Endothelial cell of umbilical vein (primary cell): Measurements from ENCODE around the gene GSG1L. TPM values are rescaled to one million over a fixed set of nuclear protein-coding genes. Genes with fewer than 3 reads are reported as not detected.

Source experiments
- BruUV-seq: library from RNA; stranded (reverse); fragments of 400-500 nt; replicated peaks from 2 replicates; lab custom pipeline; 2021; lab: Mats Ljungman, UMichigan
- CTCF ChIA-PET: fragments of 300-600, 350-600 bp; sonication (Branson Sonifier 250); formaldehyde crosslinking; loops from one replicate; lab custom pipeline; 2021; ENCODE audit warnings: antibody characterized with exemption, inconsistent platforms; lab: Charles Lee
- POLR2A ChIA-PET: fragments of 300-600, 350-600 bp; sonication (Branson Sonifier 250); formaldehyde crosslinking; loops from one replicate; lab custom pipeline; 2021; ENCODE audit warnings: antibody characterized with exemption, inconsistent platforms; lab: Charles Lee
- DNase-seq: peaks from one replicate; pipeline ENCODE4 v3.0.0-alpha.2; 2011; ENCODE audit warnings: low read depth, low spot score
- FAIRE-seq: peaks from 2 replicates; lab custom pipeline; 2011; peaks lifted over from hg19 to GRCh38; lab: Jason Lieb, UNC
- H2AFZ ChIP-seq: 2 replicates; pipeline ENCODE4 v1.6.0; 2012; ENCODE audit warnings: low read depth, low read length, control low read depth, inconsistent platforms
- H3K27ac ChIP-seq: 2 replicates; pipeline ENCODE4 v1.5.1; 2011; ENCODE audit warnings: low read depth, mild to moderate bottlenecking, control low read depth, low read length, moderate library complexity; ENCODE audit not compliant: insufficient read depth
- H3K27me3 ChIP-seq, 2 experiments: 2 replicates each; pipeline versions ENCODE4 v1.6.0 to v1.6.1; 2011; ENCODE audit warnings: low read length in 2 of 2, mixed read lengths in 1 of 2; ENCODE audit not compliant: control insufficient read depth in 2 of 2, insufficient read depth in 2 of 2
- H3K36me3 ChIP-seq, 2 experiments: 2 replicates in 1 of 2; 3 replicates in 1 of 2; pipeline ENCODE4 v1.5.1; 2011; ENCODE audit warnings: low read length in 2 of 2, mild to moderate bottlenecking in 1 of 2, moderate library complexity in 1 of 2; ENCODE audit not compliant: control insufficient read depth in 2 of 2, insufficient read depth in 2 of 2; ENCODE audit errors: extremely low read depth in 1 of 2
- H3K4me1 ChIP-seq: 3 replicates; pipeline ENCODE4 v1.5.1; 2011; ENCODE audit warnings: mild to moderate bottlenecking, low read length; ENCODE audit not compliant: control insufficient read depth, insufficient read depth; ENCODE audit errors: extremely low read depth
- H3K4me2 ChIP-seq: 2 replicates; pipeline ENCODE4 v1.6.1; 2011; ENCODE audit warnings: low read length, control low read depth, mixed read lengths; ENCODE audit not compliant: insufficient read depth
- H3K4me3 ChIP-seq, 3 experiments: fragments of 200-600 bp in 1 of 3; sonication (generic), shearing (Covaris generic) in 1 of 3; replicated peaks in 1 of 3; 2 replicates each; pipeline ENCODE4 v1.5.1; 2011 to 2016; ENCODE audit warnings: control low read depth in 3 of 3, low read length in 3 of 3, mild to moderate bottlenecking in 2 of 3, inconsistent platforms in 1 of 3, low read depth in 1 of 3, moderate library complexity in 1 of 3; ENCODE audit not compliant: insufficient read depth in 1 of 3
- H3K79me2 ChIP-seq: 2 replicates; pipeline ENCODE4 v1.6.0; 2012; ENCODE audit warnings: low read length, inconsistent platforms; ENCODE audit not compliant: control insufficient read depth, insufficient read depth
- H3K9ac ChIP-seq: replicated peaks from 2 replicates; pipeline ENCODE3; 2011; ENCODE audit warnings: low read length, control low read depth; ENCODE audit not compliant: insufficient read depth; ENCODE audit errors: extremely low read depth
- H3K9me1 ChIP-seq: replicated peaks from 3 replicates; pipeline ENCODE4 v1.6.0; 2011; ENCODE audit warnings: mild to moderate bottlenecking, low read length; ENCODE audit not compliant: control insufficient read depth, insufficient read depth; ENCODE audit errors: extremely low read depth
- H3K9me3 ChIP-seq: replicated peaks from 2 replicates; pipeline ENCODE4 v1.5.1; 2012; ENCODE audit warnings: low read length, inconsistent platforms; ENCODE audit not compliant: control insufficient read depth, insufficient read depth
- H4K20me1 ChIP-seq: replicated peaks from 2 replicates; pipeline ENCODE3; 2011; ENCODE audit warnings: mild to moderate bottlenecking, low read length; ENCODE audit not compliant: control insufficient read depth, insufficient read depth; ENCODE audit errors: extremely low read depth
- EZH2 ChIP-seq: IDR thresholded peaks from 2 replicates; pipeline ENCODE4 v1.6.1; 2012; ENCODE audit warnings: borderline replicate concordance, low read depth, mild to moderate bottlenecking, moderate library complexity, low read length, inconsistent platforms; ENCODE audit not compliant: severe bottlenecking
- FOS ChIP-seq: IDR thresholded peaks from 2 replicates; pipeline ENCODE4 v1.6.1; 2011; ENCODE audit warnings: mild to moderate bottlenecking, low read length, moderate library complexity, borderline replicate concordance; ENCODE audit not compliant: insufficient read depth
- GATA2 ChIP-seq: IDR thresholded peaks from 2 replicates; pipeline ENCODE4 v1.7.0; 2011; ENCODE audit warnings: low read depth, mild to moderate bottlenecking, moderate library complexity, mixed read lengths, low read length; ENCODE audit not compliant: insufficient read length, insufficient read depth
- JUN ChIP-seq: IDR thresholded peaks from 2 replicates; pipeline ENCODE4 v1.6.1; 2011; ENCODE audit warnings: borderline replicate concordance, low read depth; ENCODE audit not compliant: insufficient read length, insufficient read depth
- MYC ChIP-seq: IDR thresholded peaks from one replicate; pipeline ENCODE4 v1.6.1; 2011; ENCODE audit warnings: mild to moderate bottlenecking, low read depth, low read length
- POLR2A ChIP-seq: IDR thresholded peaks from 2 replicates; pipeline ENCODE4 v1.6.1; 2012; ENCODE audit warnings: low read depth, mild to moderate bottlenecking, control low read depth, low read length
- POLR2AphosphoS5 ChIP-seq: IDR thresholded peaks from 2 replicates; pipeline ENCODE4 v1.6.1; 2012; ENCODE audit warnings: low read depth, mild to moderate bottlenecking, control low read depth, low read length, moderate library complexity; ENCODE audit not compliant: insufficient read depth
- dilution Hi-C: fragments of 300-500 bp; cut with MboI; formaldehyde crosslinking; loops from one replicate; pipeline ENCODE4 v1.15.0; 2019; ENCODE audit warnings: low sequenced_read_pairs; ENCODE audit not compliant: extremely low pct_ligation_motif_present
- intact Hi-C: fragments of 100-400 bp; cut with micrococcal nuclease; formaldehyde crosslinking; loops from one replicate; pipeline ENCODE4 v1.10.0; 2022
- polyA plus RNA-seq, 4 experiments: library from polyadenylated mRNA; depleted of rRNA in 3 of 4; stranded (reverse) in 3 of 4; unstranded in 1 of 4; fragments of >200 nt; gene quantifications; 2 replicates each; pipeline versions ENCODE4 v1.2.1 to v1.2.3, GENCODE V29; 2011 to 2012; ENCODE audit warnings: missing spikeins in 1 of 4
- total RNA-seq: library from RNA; stranded (reverse); gene quantifications from 2 replicates; pipeline ENCODE4 v1.2.3, GENCODE V29; 2021
- TF ChIP-seq, protein P1 (sequence below), 2 donors: IDR thresholded peaks; 1 replicate in 1 of 2; 2 replicates in 1 of 2; pipeline ENCODE4 v1.5.1; 2011; ENCODE audit warnings: low read length in 2 of 2, mild to moderate bottlenecking in 2 of 2, moderate library complexity in 2 of 2, control low read depth in 1 of 2, inconsistent platforms in 1 of 2, low read depth in 1 of 2; ENCODE audit not compliant: insufficient read depth in 1 of 2; ENCODE audit errors: extremely low read depth in 1 of 2
- TF ChIP-seq, protein P2 (sequence below): IDR thresholded peaks from 2 replicates; pipeline ENCODE4 v1.6.1; 2011; ENCODE audit not compliant: insufficient read depth, insufficient read length

Gene GSG1L
- total and polyA plus RNA-seq, 2 donors (not counting 3 experiments of a cell fraction or from before 2014, with no cell fraction given), result 0.06 TPM; not detected in 1

GRCh38 chr16:27947696-27948095 is 115.8 kb downstream of the GSG1L start:
- FAIRE-seq (no peak), DNase-seq (no peak)
- TF ChIP-seq GATA2, result no peak
- TF ChIP-seq, protein P1, sequence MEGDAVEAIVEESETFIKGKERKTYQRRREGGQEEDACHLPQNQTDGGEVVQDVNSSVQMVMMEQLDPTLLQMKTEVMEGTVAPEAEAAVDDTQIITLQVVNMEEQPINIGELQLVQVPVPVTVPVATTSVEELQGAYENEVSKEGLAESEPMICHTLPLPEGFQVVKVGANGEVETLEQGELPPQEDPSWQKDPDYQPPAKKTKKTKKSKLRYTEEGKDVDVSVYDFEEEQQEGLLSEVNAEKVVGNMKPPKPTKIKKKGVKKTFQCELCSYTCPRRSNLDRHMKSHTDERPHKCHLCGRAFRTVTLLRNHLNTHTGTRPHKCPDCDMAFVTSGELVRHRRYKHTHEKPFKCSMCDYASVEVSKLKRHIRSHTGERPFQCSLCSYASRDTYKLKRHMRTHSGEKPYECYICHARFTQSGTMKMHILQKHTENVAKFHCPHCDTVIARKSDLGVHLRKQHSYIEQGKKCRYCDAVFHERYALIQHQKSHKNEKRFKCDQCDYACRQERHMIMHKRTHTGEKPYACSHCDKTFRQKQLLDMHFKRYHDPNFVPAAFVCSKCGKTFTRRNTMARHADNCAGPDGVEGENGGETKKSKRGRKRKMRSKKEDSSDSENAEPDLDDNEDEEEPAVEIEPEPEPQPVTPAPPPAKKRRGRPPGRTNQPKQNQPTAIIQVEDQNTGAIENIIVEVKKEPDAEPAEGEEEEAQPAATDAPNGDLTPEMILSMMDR (IDR thresholded peaks at IDR 0.05; ENCODE audit: extremely low read depth in 1 of 2, insufficient read depth in 1 of 2, low read depth in 1 of 2, low read length in 2 of 2), result no peak
- TF ChIP-seq POLR2AphosphoS5, result no peak
- TF ChIP-seq MYC, result no peak
- TF ChIP-seq EZH2, result no peak
- no peak for TF ChIP-seq POLR2A
- TF ChIP-seq, protein P2, sequence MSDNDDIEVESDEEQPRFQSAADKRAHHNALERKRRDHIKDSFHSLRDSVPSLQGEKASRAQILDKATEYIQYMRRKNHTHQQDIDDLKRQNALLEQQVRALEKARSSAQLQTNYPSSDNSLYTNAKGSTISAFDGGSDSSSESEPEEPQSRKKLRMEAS, result no peak
- TF ChIP-seq JUN, result no peak
- TF ChIP-seq FOS, result no peak
- intact Hi-C loops (no loop called here), dilution Hi-C loops (no loop called here)
- Histone ChIP-seq H3K4me2 (no peak overlapping the region), H2AFZ (no peak overlapping the region), H3K4me3 (no peak overlapping the region), H3K79me2 (no peaks in the 10 kb centered on the region), H3K9me1 (no peaks in the 10 kb centered on the region), H3K9ac (no peak overlapping the region), H4K20me1 (no peaks in the 10 kb centered on the region), H3K9me3 (no peaks in the 10 kb centered on the region), H3K27me3 (peaks cover 0 to 1% of the 10 kb centered on the region in 2 experiments), H3K4me1 (no peaks in the 10 kb centered on the region), H3K27ac (no peak overlapping the region), H3K36me3 (no peaks in the 10 kb centered on the region)
- ChIA-PET CTCF (no interaction called here), POLR2A (no interaction called here)
- BruUV-seq, result no TSS peak
